ENCODE results near the gene HGFAC. TPM values are rescaled to one million over a fixed set of nuclear protein-coding genes. Genes with fewer than 3 reads are reported as not detected.

The HGFAC gene
- polyA plus RNA-seq, 3 donors = 0.78 to 2.7 (median 2.6) TPM

DNA sequence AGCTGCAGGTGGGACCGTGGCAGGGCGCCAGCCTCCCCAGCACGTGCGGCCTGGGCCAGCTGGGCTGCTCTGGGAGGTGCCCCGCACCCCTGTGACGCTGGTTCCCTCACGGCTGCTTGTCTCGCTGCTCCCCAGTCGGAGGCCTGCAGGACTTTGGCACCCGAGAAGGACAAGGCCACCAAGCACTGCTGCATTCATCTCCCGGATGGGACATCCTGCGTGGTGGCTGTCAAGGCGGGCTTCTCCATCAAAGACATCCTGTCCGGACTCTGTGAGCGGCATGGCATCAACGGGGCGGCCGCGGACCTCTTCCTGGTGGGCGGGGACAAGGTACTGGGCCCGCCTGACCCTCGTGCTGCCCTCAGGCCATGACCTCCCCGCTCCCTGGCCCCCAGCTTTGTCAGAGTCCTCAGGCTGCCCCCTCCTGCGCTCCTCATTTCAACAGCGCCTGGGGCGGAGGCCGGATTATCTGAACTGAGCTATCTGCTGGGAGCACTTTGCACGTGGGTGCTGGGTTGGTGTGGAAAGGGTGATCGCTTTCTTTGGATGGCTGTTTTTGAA is 19.4 kb upstream of the HGFAC start:
- no peak for DNase-seq (ENCODE audit: extremely low read depth in 1 of 11, low read depth in 9 of 11, low spot score in 4 of 11)

DNA sequence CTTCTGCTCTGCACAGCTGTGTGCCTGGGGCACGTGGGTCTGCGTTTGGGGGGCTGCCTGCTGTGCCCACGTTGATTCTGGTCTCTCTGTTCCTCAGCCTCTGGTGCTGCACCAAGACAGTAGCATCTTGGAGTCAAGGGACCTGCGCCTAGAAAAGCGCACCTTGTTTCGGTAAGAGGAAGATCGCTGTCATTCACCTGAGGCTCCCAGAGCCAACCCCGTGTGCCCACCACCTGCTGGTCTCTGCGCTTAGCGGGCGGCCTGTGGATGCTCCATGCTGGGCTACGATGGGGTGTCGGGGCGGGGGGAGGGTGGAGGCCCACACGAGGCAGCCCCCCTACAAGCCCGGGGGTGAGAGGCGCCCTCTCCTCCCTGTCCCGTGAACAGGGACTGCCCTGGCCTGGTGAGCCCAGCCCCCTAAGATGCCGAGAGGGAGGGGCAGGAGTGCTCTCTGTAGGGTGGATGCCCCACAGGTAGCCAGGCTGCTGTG is 18.9 kb upstream of the HGFAC start:
- DNase-seq (ENCODE audit: extremely low read depth in 1 of 11, low read depth in 9 of 11, low spot score in 4 of 11) = no peak

DNA sequence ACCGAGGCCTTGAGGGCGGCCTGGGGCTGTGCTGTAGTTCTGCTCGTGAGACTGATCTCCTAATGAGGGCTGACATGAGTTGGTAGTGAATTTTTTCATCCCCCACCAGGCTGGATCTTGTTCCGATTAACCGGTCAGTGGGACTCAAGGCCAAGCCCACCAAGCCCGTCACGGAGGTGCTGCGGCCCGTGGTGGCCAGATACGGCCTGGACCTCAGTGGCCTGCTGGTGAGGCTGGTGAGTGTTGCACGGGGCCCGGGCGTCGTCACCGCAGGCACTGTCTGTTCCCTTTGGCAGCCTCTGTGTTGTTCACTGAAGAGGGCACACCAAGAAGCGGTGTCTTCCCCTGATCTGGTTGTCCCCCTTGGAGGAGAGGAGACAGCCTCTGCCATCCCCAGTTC is 18.4 kb upstream of the HGFAC start:
- DNase-seq (ENCODE audit: extremely low read depth in 1 of 11, low read depth in 9 of 11, low spot score in 4 of 11) = no peak

DNA sequence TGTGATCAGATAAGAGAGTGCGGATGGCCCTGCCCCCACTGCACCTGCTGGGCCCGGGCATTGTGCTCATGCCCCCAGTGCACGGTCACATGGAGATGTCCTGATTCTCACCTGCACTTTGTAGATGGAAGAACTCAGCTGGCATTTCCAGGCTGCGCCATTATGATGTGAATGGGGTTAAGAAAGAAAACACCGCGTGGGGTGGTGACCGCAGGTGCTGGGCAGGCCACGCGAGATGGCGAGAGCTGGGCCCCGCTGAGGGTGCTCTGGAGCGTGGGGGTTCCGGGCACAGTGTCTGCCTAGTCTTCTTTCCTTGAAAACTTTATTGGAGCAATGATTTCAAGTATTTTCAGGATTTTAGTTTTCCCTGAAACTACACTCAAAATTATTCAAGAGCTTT is 17.8 kb upstream of the HGFAC start:
- no peak for DNase-seq (ENCODE audit: extremely low read depth in 1 of 11, low read depth in 9 of 11, low spot score in 4 of 11)

DNA sequence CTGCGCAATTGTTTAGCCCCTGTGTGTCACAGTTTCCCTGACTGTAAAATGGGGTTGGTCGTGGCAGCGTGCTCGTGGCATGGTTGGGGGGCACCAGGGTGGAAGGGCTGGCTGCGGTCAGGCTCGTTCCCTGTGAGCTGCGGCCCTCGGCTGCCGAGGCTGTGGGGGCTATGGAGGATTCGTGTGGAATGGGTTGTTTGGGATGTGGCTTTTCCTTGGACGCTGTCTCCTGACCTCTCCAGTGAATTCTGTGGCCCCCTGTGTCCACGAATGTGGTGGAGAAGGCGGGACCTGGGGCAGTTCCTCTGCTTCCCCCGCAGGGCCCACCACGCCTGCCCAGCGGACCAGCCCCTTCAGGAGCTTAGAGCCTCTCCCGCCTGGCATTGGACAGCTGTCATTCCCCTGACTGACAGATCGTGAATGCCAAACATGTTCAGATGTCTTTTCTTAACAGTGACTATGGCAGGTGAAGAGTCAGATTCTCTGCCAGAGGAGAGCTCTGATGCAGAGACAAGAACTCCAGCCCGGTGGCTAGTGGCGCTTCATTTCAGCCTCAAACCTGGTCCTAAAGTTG is 17.2 kb upstream of the HGFAC start:
- no peak for DNase-seq (ENCODE audit: extremely low read depth in 1 of 11, low read depth in 9 of 11, low spot score in 4 of 11)

DNA sequence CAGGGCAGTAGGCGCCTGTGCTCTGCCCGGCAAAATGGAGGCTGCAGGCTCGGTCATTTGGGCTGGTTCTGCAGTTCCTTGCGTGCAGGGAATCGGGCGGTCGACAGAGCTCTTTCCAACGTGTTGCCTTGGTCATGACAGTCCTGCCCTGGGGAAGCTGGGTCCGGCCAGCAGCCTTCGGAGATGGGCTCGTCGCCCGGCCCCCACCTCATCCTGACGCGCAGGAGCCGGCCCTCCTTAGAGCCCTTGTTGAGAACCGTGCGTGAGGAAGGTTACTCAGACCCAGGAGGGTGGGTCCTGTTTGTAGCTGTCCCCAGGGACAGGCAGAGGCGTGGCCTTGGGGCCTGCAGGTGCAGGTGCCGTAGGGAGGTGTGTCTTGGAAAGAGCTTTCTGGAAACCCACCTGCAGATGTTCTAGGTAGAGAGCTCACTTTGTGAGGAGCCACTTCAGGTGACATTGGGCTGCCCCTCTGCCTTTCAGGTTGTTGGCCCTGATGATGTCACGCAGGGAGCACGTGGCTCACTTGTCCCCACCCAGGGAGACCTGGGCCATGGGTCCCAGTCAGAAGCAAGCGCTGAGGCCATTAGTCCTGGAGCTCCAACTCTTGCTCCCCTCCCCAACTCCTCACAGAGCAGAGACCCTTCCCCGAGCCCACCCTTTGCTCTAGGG is 15.2 kb upstream of the HGFAC start:
- no peak for DNase-seq (ENCODE audit: extremely low read depth in 1 of 11, low read depth in 9 of 11, low spot score in 4 of 11)

DNA sequence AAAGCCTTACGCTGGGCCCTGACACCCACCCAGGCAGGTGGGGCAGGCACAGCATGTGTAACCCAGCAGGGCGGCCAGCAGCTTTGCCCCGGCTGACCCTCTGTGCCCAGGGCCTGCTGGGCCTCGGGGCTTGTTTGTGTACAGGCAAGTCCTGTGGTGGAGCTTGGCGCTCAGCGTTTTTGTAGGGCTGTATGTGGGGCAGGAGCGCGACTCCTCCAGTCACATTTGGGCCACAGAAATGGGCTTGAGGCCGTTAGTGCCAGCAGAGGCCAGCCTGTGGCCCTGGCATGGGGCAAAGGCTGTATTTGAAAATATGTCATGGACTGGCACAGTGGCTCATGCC is 14.7 kb upstream of the HGFAC start:
- DNase-seq (ENCODE audit: extremely low read depth in 1 of 11, low read depth in 9 of 11, low spot score in 4 of 11) = no peak

DNA sequence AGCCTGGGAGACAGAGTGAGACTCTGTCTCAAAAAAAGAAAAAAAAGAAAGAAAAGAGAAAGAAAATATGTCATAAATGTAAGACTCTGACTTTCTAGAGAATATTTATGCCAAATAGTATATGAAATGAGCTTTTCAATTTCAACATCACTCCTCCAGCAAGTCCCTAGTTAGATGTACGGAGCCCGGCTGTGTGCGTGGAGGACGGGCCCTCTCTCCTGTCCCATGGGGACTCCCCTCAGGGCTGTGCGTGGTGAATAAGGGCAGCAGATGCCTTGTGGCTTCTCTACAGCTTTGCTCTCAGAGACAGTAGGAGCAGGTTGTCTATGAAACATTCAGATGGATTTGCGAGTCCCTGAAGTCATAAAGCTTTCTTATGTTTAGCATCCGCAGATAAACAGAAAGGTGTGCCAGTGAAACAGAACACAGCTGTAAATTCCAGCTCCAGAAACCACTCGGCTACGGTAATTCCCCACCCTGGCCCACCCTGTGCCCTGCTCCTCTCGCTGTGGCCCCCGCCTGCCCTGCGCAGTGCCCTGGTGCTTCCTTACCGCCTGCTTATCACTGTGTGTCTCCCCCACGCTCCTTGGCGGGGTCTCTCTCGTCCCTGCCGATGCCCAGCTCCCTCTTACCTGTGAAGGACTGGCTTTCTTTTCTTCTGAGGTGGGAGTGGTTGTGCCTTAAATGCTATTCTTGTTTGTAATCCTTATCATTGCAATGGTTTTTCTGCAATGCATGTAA is 13.9 kb upstream of the HGFAC start:
- DNase-seq (ENCODE audit: extremely low read depth in 1 of 11, low read depth in 9 of 11, low spot score in 4 of 11) = no peak

DNA sequence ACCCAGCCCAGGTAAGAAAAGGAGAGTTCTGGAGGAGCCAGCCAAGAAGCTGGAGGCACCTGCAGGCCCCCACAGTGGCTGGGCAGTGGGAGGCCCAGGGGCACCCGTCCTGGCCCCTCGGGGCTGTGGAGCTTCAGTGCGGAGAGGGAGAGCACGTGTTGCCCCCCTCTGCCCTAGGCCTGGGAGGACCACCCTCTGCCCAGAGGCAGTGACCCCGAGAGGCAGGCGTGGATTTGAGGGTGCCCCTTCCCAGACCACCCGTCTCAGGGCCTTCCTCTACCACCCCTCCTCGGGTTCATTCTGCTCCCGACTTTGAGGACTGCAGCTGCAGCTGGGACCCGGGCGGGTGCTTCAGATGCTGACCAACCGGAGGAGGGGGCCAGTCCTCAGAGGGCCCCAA is 12.1 kb upstream of the HGFAC start:
- DNase-seq (ENCODE audit: extremely low read depth in 1 of 11, low read depth in 9 of 11, low spot score in 4 of 11) = no peak

DNA sequence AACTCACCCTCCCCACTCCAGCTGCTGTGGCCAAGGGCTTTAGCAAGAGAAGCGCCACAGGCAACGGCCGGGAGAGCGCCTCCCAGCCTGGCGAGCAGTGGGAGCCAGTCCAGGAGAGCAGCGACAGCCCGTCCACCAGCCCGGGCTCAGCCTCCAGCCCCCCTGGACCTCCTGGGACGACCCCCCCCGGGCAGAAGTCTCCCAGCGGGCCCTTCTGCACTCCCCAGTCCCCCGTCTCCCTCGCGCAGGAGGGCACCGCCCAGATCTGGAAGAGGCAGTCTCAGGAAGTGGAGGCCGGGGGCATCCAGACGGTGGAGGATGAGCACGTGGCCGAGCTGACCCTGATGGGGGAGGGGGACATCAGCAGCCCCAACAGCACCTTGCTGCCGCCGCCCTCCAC is 11.2 kb upstream of the HGFAC start:
- no peak for DNase-seq (ENCODE audit: extremely low read depth in 1 of 11, low read depth in 9 of 11, low spot score in 4 of 11)

DNA sequence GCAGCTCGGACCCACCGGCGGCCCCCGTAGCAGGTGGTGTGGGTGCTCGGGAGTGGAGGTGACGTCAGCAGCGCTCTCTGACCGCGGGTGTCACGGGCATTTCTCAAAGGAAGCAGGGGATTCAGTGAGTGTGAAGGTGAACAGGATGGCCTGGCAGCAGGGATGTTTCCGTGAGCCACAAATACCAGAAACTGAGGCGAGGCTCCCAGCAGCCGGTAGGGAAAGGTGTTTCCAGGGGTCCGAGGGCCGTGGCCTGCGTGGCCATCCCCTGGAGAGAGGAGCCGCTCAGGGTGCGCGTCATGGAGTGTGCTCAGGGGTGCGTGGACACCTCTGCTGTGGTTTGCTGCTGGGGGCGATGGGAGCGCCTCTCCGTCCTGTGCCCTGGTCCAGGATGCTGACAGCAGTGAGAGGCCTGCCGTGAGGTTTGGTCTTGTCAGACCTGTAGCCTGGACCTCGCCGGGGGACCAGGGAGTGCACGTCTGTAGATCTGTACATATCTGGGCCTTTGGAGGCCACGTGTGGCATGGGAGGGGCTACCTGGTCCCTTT is 10.2 kb upstream of the HGFAC start:
- DNase-seq (ENCODE audit: extremely low read depth in 1 of 11, low read depth in 9 of 11, low spot score in 4 of 11) = no peak

DNA sequence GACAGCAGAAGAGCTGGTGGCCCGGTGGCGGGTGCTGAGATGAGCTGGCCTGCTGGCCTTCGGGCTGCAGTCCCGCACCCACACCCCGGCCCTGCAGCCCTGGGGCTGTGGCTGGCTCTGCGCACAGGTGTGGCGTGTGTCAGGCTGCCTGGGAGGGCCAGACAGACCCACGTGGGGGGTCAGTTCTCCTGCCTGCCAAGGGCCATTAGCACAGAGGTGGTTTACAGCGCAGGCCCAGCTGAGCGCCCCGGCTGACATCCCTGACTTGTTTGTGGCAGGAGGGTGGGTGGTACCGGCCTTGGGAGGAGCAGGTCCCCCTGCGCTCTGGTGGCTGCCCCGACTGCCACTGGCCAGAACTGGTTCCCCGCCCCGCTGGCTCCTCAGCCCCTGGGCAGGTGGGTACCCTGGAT is 9.4 kb upstream of the HGFAC start:
- DNase-seq (ENCODE audit: extremely low read depth in 1 of 11, low read depth in 9 of 11, low spot score in 4 of 11) = no peak

DNA sequence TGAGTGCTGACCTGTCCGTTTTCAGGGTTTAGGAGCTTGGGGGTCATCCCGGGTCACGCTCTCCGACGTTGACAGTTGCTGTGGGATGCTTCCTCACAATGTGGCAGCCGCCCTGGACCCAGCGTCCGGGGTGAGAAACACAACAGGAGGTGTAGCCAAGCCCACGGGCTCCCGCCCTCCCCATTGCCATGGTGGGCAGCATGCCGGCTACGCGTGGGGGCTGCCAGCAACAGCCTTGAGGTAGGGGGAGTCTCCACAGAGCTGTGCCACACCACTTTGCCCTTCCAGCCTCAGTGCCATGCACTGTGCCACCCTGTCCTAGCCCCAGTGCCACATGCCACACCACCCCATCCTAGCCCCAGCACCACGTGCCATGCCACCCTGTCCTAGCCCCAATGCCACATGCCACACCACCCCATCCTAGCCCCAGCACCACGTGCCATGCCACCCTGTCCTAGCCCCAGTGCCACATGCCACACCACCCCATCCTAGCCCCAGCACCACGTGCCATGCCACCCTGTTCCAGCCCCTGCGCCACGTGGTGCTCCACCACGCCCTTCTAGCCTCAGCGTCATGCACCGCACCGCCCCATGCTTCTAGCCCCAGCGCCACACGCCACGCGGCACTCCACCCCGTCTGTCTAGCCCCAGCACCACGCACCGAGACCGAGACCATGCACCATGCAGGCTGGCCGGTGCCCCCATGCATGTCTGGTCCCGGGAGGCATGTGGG is 8.5 kb upstream of the HGFAC start:
- DNase-seq (ENCODE audit: extremely low read depth in 1 of 11, low read depth in 9 of 11, low spot score in 4 of 11) = no peak

DNA sequence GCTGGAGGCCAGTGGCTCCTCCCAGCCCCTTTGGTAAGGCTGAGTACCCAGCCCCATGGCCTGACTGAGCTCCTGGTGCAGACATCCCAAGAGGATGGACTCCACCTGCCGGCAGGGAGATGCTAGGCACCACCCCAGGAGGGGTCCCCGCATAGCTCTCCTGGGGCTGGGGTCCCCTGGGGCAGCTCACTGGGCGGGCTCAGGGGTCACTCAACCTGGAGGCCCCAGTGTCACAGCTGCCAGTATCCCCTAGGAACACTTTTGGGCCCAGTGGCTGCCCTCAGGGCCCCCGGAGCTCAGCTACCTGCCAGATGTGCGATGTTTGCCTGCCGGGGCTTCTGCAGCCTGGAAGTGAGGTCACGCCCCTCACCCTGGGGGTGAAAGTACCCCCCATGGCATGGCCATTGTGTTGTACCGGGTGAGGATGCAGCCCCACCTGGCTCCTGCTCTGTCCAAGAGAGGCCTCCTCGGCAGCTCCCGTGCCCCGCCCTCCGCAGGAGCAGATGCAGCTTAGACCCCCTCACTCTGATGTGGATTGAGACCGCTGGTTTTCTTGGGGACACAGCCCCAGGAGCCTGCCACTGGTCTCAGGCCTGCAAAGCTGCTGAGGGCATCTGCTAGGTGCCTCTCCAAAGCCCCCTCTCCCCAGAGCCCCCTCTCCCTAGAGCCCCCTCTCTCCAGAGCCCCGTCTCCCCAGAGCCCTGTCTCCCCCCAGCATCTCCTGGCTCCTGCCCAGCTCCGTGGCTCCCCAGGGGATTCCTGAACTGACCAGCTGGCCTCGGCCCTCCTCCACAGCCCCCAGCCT is 6.7 kb upstream of the HGFAC start:
- DNase-seq (ENCODE audit: extremely low read depth in 1 of 11, low read depth in 9 of 11, low spot score in 4 of 11) = no peak

DNA sequence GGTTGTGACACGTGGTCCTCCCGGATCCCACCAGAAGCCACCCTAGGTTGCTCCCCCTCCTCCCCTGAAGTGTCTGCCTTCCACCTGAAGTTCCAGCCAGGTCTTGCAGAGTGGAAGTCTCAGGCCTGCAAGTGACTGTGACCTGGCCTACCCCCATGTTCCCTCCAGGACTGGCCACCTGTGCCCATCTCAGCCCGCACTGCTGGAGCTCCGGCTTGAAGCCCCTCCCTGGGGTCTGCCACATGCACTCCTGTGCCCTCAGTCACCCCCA is 6.1 kb upstream of the HGFAC start:
- DNase-seq (ENCODE audit: extremely low read depth in 1 of 11, low read depth in 9 of 11, low spot score in 4 of 11) = no peak

DNA sequence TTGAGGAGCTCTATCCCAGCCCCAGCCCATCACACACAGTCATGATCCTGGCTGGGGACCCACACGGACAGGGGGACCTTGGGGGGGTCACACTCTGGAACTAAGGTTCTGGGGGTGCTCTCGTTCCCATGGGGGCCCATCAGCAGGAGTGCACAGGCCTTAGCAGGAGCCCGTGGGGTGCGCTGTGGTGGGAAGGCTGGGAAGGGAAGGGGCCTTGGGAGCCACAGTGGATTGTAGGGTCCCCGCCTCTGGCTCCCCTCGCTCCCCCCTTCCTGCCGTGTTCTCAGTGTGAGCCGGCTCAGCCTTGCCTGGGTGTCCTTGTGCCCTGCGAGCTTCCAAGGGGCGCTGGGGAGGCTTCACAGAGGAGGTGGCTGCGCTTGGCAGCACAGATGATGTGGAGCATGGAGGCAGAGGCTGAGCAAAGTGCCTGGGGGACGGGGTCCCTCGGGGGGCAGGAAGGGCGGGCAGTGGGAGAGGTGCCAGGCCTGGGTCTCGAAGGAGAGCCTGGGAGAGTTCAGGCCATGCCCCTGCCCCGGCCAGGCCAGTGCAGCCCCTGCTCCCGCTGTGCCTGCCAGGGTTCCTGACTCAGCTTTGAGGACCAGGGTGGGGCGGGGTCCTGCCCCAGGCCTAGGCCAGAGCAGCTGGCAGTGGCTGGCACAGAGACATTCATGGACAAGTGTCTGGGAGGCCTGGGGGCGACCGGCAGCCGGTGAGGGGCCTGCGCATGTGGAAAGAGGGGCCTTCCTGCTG is 5.5 kb upstream of the HGFAC start:
- no peak for DNase-seq (ENCODE audit: extremely low read depth in 1 of 11, low read depth in 9 of 11, low spot score in 4 of 11)

DNA sequence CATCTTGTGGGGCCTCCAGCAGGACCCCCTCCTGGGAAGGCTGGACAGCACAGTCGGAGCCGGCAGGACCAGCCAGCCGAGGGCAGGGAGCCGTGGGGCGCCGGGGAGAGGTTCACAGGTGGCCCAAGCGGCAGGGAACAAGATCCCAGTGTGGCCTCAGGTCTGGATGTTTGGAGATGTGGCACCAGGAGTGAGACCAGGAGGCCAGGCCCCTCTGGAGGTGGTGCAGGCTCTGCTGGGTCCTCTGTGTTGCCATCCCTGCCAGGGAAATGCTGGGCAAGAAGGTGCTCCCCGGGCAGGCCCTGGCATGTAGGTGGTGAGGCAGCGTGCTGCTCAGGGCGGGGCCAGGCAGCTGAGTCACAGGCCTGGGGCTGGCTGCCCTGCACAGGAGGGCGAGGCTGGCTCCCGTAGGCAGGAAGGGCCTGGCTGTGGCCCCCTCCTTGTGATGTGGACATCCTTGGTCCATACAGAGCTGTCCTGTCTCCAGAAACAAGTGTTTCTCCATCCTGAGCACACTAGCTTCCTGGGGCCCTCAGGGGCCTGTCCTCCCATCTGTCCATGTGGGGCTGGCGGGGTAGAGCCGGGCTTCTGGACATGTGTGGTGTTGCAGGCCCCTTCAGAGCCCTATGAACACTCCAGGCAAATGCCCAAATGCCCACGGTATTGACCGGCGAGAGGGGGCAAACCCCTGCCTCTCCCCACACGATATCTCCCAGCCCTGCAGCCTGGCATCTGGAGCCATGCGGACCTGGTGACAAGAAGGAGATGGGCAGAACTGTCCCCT is 4.8 kb upstream of the HGFAC start:
- no peak for DNase-seq (ENCODE audit: extremely low read depth in 1 of 11, low read depth in 9 of 11, low spot score in 4 of 11)

DNA sequence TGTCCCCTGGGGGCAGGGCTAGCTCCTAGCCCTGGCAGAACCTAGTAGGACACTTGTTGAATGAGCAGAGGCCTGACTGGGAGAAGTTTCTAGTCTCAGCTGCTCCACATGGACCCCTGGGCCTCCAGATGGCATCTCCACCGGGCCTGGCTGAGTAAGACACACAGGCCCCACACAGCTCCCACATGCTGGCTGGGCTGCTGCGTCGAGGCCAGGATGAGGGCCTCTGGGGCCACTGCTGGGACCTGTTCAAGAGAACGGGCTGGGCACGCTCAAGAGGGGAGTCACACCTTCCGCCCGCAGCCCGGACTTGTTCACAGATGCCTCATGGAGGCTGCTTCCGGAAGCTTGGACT is 4.2 kb upstream of the HGFAC start:
- DNase-seq (ENCODE audit: extremely low read depth in 1 of 11, low read depth in 9 of 11, low spot score in 4 of 11) = no peak

Measured in renal cortex interstitium (tissue), 11 donors.